GM23338 (cell line): Measurements from ENCODE around the gene CCDC149.

Experiments used
- CREB1 ChIP-seq: fragments of 250-450 bp; sonication (Bioruptor Pico); IDR thresholded peaks from 2 replicates; pipeline ENCODE4 v1.5.0; 2020; ENCODE audit warnings: low read depth, mild to moderate bottlenecking, moderate library complexity
- EZH2 ChIP-seq: fragments of 200-600 bp; sonication (generic); IDR thresholded peaks from one replicate; pipeline ENCODE4 v1.8.0; 2017; ENCODE audit warnings: antibody characterized with exemption, mild to moderate bottlenecking, low read depth; ENCODE audit not compliant: unreplicated experiment
- EZH2phosphoT487 ChIP-seq: fragments of 200-600 bp; sonication (generic); IDR thresholded peaks from one replicate; pipeline ENCODE4 v1.8.1; 2018; ENCODE audit warnings: antibody characterized with exemption; ENCODE audit not compliant: unreplicated experiment
- JUNB ChIP-seq: IDR thresholded peaks from one replicate; pipeline ENCODE4 v1.6.1; 2016; ENCODE audit warnings: antibody characterized with exemption; ENCODE audit not compliant: unreplicated experiment
- POLR2AphosphoS5 ChIP-seq: IDR thresholded peaks from 2 replicates; pipeline ENCODE4 v1.6.1; 2016; ENCODE audit warnings: antibody characterized with exemption, low read depth
- STAT1 ChIP-seq: IDR thresholded peaks from one replicate; pipeline ENCODE4 v1.6.1; 2016; ENCODE audit warnings: antibody characterized with exemption; ENCODE audit not compliant: unreplicated experiment
- TF ChIP-seq, protein P1 (sequence below), 2 experiments: fragments of 200-600 bp in 1 of 2; sonication (generic) in 1 of 2; conservative IDR thresholded peaks; 2 replicates each; pipeline versions ENCODE4 v1.5.1 to v1.6.1; 2016 to 2017; ENCODE audit warnings: antibody characterized with exemption in 2 of 2, low read depth in 2 of 2, mild to moderate bottlenecking in 2 of 2, moderate library complexity in 1 of 2
- TF ChIP-seq, protein P2 (sequence below): IDR thresholded peaks from one replicate; pipeline ENCODE4 v1.6.1; 2018; ENCODE audit warnings: antibody characterized with exemption; ENCODE audit not compliant: unreplicated experiment

DNA sequence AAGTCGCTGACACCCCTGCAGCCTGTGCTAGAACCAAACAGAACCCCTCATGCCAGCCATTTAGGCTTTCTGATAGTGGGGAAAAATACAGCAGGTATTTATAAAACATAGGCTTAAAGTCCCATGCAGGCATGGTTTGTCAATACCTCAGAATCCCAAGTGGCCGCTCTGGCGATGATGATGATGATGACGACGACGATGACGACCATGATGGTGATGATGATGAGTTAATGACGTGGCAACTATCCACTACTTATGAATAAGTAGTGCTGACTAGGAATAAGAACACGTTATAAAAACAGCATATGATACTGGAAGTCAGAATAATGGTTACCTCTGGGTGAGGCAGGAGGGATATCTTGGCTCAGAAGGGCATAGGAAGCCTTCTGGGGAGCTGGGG lies 18.0 kb downstream of the CCDC149 start:
- TF ChIP-seq EZH2 (no peak), POLR2AphosphoS5 (no peak), STAT1 (no peak), EZH2phosphoT487 (no peak), JUNB (no peak), CREB1 (CRISPR knock-in tag) (no peak)
- TF ChIP-seq, protein P1, sequence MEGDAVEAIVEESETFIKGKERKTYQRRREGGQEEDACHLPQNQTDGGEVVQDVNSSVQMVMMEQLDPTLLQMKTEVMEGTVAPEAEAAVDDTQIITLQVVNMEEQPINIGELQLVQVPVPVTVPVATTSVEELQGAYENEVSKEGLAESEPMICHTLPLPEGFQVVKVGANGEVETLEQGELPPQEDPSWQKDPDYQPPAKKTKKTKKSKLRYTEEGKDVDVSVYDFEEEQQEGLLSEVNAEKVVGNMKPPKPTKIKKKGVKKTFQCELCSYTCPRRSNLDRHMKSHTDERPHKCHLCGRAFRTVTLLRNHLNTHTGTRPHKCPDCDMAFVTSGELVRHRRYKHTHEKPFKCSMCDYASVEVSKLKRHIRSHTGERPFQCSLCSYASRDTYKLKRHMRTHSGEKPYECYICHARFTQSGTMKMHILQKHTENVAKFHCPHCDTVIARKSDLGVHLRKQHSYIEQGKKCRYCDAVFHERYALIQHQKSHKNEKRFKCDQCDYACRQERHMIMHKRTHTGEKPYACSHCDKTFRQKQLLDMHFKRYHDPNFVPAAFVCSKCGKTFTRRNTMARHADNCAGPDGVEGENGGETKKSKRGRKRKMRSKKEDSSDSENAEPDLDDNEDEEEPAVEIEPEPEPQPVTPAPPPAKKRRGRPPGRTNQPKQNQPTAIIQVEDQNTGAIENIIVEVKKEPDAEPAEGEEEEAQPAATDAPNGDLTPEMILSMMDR (conservative IDR thresholded peaks at IDR 0.05; ENCODE audit: low read depth in 2 of 2), result no peak
- TF ChIP-seq, protein P2, sequence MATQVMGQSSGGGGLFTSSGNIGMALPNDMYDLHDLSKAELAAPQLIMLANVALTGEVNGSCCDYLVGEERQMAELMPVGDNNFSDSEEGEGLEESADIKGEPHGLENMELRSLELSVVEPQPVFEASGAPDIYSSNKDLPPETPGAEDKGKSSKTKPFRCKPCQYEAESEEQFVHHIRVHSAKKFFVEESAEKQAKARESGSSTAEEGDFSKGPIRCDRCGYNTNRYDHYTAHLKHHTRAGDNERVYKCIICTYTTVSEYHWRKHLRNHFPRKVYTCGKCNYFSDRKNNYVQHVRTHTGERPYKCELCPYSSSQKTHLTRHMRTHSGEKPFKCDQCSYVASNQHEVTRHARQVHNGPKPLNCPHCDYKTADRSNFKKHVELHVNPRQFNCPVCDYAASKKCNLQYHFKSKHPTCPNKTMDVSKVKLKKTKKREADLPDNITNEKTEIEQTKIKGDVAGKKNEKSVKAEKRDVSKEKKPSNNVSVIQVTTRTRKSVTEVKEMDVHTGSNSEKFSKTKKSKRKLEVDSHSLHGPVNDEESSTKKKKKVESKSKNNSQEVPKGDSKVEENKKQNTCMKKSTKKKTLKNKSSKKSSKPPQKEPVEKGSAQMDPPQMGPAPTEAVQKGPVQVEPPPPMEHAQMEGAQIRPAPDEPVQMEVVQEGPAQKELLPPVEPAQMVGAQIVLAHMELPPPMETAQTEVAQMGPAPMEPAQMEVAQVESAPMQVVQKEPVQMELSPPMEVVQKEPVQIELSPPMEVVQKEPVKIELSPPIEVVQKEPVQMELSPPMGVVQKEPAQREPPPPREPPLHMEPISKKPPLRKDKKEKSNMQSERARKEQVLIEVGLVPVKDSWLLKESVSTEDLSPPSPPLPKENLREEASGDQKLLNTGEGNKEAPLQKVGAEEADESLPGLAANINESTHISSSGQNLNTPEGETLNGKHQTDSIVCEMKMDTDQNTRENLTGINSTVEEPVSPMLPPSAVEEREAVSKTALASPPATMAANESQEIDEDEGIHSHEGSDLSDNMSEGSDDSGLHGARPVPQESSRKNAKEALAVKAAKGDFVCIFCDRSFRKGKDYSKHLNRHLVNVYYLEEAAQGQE, result no peak
